Upper lobe of left lung (tissue), 6 donors: ENCODE data around the gene MLN. TPM values are rescaled to one million over a fixed set of nuclear protein-coding genes. Genes with fewer than 3 reads are reported as not detected.

Experiments used
- ATAC-seq, 2 donors: fragments of 200-7000 bp; cut with Tn5 transposase; one replicate each; pipeline ENCODE4 v1.9.1; 2022; ENCODE audit warnings: mild to moderate bottlenecking in 2 of 2, moderate library complexity in 2 of 2; ENCODE audit not compliant: low FRiP score in 2 of 2
- DNase-seq, 2 donors: peaks; one replicate each; pipeline ENCODE4 v3.0.0-alpha.2; 2019 to 2020
- H3K27ac ChIP-seq, 4 donors: fragments of 200-600 bp; sonication (generic); one replicate each; pipeline ENCODE4 v1.5.1; 2016 to 2019
- H3K27me3 ChIP-seq, 4 donors: fragments of 200-600 bp; sonication (generic); one replicate each; pipeline ENCODE4 v1.5.1; 2017 to 2019
- H3K36me3 ChIP-seq, 4 donors: fragments of 200-600 bp; sonication (generic); one replicate each; pipeline ENCODE4 v1.5.1; 2016 to 2019
- H3K4me1 ChIP-seq, 4 donors: fragments of 200-600 bp; sonication (generic); one replicate each; pipeline ENCODE4 v1.5.1; 2018 to 2019
- H3K4me3 ChIP-seq, 4 donors: fragments of 200-600 bp; sonication (generic); one replicate each; pipeline ENCODE4 v1.5.1; 2017 to 2019; ENCODE audit warnings: mild to moderate bottlenecking in 2 of 4, moderate library complexity in 1 of 4
- H3K9me3 ChIP-seq, 4 donors: fragments of 200-600 bp; sonication (generic); one replicate each; pipeline ENCODE4 v1.5.1; 2018 to 2019
- EP300 ChIP-seq, 4 donors: sonication (generic); formaldehyde crosslinking; IDR thresholded peaks; one replicate each; pipeline ENCODE4 v1.5.1; 2017; ENCODE audit warnings: antibody characterized with exemption in 4 of 4, control low read depth in 2 of 4
- POLR2A ChIP-seq, 4 donors: fragments of 450-650 bp; IDR thresholded peaks; one replicate each; pipeline ENCODE4 v1.5.1; 2016 to 2017; ENCODE audit warnings: antibody characterized with exemption in 4 of 4, mild to moderate bottlenecking in 2 of 4
- POLR2AphosphoS5 ChIP-seq, 2 donors: sonication (generic); formaldehyde crosslinking; IDR thresholded peaks; one replicate each; pipeline ENCODE4 v1.5.1; 2017; ENCODE audit warnings: antibody characterized with exemption in 2 of 2
- WGBS, 2 donors: methylation state at CpG; one replicate each; pipeline ENCODE4 v1.1.5; 2017 to 2018; 5-methylcytosine and 5-hydroxymethylcytosine counted together
- total RNA-seq, 6 donors: library from RNA; depleted of rRNA in 4 of 6; stranded (reverse); fragments of >200 nt in 4 of 6; gene quantifications; one replicate each; pipeline versions ENCODE4 v1.1.0 to v1.2.1, GENCODE V29; 2016 to 2021
- TF ChIP-seq, protein P1 (sequence below), 6 experiments: fragments of 450-650 bp in 4 of 6; fragments of 200-600 bp in 2 of 6; sonication (generic) in 2 of 6; IDR thresholded peaks; one replicate each; pipeline ENCODE4 v1.5.1; 2016 to 2019; ENCODE audit warnings: antibody characterized with exemption in 6 of 6
- donor health status: DM: no; HTN: no; CAD: no; lungs with moderate emphysema.
- donor health status: DM: no; HTN: yes; CAD: no; lungs with severe emphysema.

MLN gene
- total RNA-seq, 6 donors from 2014 or later, result not detected

DNA sequence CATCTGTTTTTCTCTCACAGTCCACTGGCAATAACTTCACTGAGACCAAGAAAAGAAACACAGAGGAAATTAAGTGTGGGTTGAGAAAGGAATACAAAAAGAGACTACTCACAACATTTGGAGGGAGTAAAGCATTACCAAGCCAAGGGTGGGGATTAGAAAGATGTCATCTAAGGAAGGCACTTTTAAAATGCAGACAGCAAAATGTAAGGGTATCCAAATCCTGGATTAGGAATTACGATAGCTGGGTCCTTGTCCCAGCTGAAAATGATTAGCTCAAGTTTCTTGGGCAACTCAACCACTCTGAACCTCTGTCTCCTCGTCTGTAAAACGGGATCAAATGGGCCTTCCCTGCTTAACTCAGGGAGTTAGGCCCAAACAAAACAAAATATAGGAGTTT is 17.1 kb downstream of the MLN start:
- DNase-seq (no peak), ATAC-seq (no peak)
- Histone ChIP-seq H3K27me3 (no peaks in the 10 kb centered on the region), H3K36me3 (peaks cover 16 to 47% (median 33%) of the 10 kb centered on the region in 4 donors), H3K9me3 (no peaks in the 10 kb centered on the region), H3K27ac (peak overlapping the region; percentile 96 to 98 (median 98)), H3K4me1 (peaks cover 33 to 46% (median 41%) of the 10 kb centered on the region in 4 donors), H3K4me3 (no peak overlapping the region)
- WGBS, 2 donors, result 70 to 71% methylated on average over 3 of the region's 3 CpGs
- TF ChIP-seq, protein P1, sequence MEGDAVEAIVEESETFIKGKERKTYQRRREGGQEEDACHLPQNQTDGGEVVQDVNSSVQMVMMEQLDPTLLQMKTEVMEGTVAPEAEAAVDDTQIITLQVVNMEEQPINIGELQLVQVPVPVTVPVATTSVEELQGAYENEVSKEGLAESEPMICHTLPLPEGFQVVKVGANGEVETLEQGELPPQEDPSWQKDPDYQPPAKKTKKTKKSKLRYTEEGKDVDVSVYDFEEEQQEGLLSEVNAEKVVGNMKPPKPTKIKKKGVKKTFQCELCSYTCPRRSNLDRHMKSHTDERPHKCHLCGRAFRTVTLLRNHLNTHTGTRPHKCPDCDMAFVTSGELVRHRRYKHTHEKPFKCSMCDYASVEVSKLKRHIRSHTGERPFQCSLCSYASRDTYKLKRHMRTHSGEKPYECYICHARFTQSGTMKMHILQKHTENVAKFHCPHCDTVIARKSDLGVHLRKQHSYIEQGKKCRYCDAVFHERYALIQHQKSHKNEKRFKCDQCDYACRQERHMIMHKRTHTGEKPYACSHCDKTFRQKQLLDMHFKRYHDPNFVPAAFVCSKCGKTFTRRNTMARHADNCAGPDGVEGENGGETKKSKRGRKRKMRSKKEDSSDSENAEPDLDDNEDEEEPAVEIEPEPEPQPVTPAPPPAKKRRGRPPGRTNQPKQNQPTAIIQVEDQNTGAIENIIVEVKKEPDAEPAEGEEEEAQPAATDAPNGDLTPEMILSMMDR (IDR thresholded peaks at IDR 0.05), result no peak
- TF ChIP-seq POLR2A (IDR thresholded peaks at IDR 0.05) (no peak), POLR2AphosphoS5 (IDR thresholded peaks at IDR 0.05) (no peak)

DNA sequence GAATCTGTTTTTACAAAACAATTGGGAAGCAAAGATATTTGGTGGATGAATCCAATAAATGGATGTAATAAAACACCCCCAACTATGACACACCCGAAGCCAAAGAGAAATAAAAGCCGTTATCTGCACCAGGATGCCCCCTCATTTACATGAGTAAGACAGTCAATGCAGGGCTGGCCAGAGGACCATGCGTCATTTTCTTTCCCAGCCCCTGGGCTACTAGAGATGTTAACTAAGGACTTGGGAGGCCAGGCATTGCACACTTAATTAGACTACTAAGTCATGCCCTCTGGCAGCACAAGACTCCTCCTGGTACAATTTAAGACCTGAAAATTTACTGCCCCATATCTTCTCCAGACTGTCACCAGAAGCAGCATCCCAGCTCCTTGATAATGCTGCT is 18.0 kb downstream of the MLN start:
- H3K9me3 ChIP-seq, result no peaks in the 10 kb centered on the region
- no peak overlapping the region for H3K4me3 ChIP-seq
- 61 to 77% methylated on average over 2 to 3 of the region's 3 CpGs for WGBS, 2 donors
- peaks cover 33 to 54% (median 47%) of the 10 kb centered on the region in 4 donors for H3K4me1 ChIP-seq
- peaks cover 18 to 56% (median 41%) of the 10 kb centered on the region in 4 donors for H3K36me3 ChIP-seq
- ATAC-seq (no peak), DNase-seq (no peak)
- H3K27me3 ChIP-seq, result no peaks in the 10 kb centered on the region
- H3K27ac ChIP-seq, result peak overlapping the region in 2 of 4 donors; percentile 97 to 98
- TF ChIP-seq, protein P1 (IDR thresholded peaks at IDR 0.05), result no peak
- TF ChIP-seq POLR2A (IDR thresholded peaks at IDR 0.05) (no peak), EP300 (IDR thresholded peaks at IDR 0.05) (no peak), POLR2AphosphoS5 (IDR thresholded peaks at IDR 0.05) (no peak)

DNA sequence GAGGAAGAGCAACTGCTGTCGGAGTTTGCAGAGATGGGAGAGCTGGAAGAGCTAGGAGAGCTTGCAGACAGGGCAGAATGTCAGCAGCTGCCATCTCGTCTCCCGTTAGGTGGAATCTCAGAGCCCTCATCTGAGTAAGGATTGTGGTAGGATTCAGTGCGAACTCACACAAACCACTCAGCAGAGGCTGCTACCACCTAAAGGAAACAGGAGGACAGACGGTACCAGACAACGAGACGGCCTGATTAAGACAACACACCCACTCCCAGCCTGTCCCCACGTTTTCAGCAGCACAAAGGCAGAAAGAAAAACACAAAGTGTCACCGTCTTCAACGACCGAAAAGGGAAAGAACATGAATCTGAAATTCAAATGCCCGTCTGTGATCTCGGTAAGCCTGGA is 19.0 kb downstream of the MLN start:
- Histone ChIP-seq H3K4me3 (no peak overlapping the region), H3K9me3 (no peaks in the 10 kb centered on the region), H3K27me3 (no peaks in the 10 kb centered on the region), H3K4me1 (peaks cover 33 to 56% (median 47%) of the 10 kb centered on the region in 4 donors), H3K36me3 (peaks cover 24 to 65% (median 51%) of the 10 kb centered on the region in 4 donors), H3K27ac (peak overlapping the region in 1 of 4 donors; percentile 64)
- 83 to 88% methylated on average over 13 of the region's 13 CpGs for WGBS, 2 donors
- TF ChIP-seq POLR2AphosphoS5 (IDR thresholded peaks at IDR 0.05), result no peak
- no peak for TF ChIP-seq POLR2A (IDR thresholded peaks at IDR 0.05)
- TF ChIP-seq, protein P1 (IDR thresholded peaks at IDR 0.05), result no peak
- no peak for TF ChIP-seq EP300 (IDR thresholded peaks at IDR 0.05)
- DNase-seq (no peak), ATAC-seq (no peak)

DNA sequence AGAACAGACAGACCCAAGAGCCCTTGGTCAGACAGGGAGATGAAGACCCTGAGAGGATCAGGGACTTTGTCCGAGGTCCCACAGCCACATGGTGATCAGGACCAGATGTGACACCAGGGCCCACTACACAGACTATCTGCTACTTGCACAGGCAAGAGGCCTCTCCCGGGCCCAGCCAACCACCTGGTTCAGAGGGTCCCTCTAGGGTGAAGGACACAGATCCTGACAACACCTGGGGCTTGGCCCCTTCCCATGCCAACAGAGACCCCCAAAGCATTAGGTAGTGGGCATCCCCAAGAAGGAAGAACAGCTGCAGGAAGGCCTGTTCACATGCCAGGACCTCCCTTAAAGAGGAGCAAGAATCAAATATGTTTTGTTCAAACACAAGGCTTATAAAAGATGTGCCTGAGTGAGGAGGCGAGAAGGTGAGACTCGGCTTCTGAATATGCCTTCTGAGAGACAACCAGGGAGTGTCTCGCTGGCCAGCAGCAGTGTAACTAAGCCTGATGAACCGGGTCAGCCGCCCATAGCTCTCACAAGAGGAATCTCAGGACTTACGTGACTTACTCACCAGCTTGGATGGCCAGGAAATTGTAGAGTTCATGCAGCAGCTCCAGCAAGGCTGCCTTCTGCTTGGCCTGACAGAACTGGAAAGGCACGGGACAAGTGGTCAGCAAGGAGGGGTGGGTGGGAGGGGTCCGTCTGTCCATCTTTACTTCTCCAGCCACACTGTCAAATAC is 19.9 kb downstream of the MLN start:
- Histone ChIP-seq H3K9me3 (no peaks in the 10 kb centered on the region), H3K4me1 (peaks cover 33 to 52% (median 44%) of the 10 kb centered on the region in 4 donors), H3K27me3 (no peaks in the 10 kb centered on the region), H3K36me3 (peaks cover 33 to 74% (median 60%) of the 10 kb centered on the region in 4 donors), H3K4me3 (no peak overlapping the region), H3K27ac (no peak overlapping the region)
- ATAC-seq, result no peak
- TF ChIP-seq, protein P1 (IDR thresholded peaks at IDR 0.05), result no peak
- TF ChIP-seq POLR2A (IDR thresholded peaks at IDR 0.05) (no peak), POLR2AphosphoS5 (IDR thresholded peaks at IDR 0.05) (no peak), EP300 (IDR thresholded peaks at IDR 0.05) (no peak)
- DNase-seq, result no peak
- 89 to 93% methylated on average over 8 to 10 of the region's 10 CpGs for WGBS, 2 donors
